Middle frontal gyrus (tissue), 1 donor: ENCODE measurements around the gene ADAMTS15.

ENCODE experiments used
- DNase-seq: peaks from one replicate; pipeline ENCODE4 v3.0.0-alpha.2; 2015; ENCODE audit warnings: low spot score; ENCODE audit errors: extremely low spot score

The ADAMTS15 gene

DNA sequence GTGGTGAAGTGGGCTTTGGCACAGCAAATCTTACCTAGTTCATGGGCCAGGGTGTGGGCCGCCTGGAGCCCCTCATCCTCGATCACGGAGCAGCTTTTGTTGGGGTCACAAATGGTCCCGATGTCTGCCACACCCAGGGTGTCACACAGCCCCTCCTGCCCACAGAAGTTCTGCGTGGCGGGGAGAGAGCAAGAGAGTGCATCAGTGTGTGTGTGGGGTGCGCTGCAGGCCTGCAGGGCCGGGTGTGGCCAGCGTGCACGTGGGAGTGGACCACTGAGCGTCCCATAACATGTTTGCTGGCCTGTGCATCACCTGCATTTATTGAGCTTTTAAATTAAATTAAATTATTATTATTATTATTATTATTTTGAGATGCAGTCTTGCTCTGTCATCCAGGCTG lies 31.5 kb upstream of the ADAMTS15 start:
- DNase-seq = no peak

DNA sequence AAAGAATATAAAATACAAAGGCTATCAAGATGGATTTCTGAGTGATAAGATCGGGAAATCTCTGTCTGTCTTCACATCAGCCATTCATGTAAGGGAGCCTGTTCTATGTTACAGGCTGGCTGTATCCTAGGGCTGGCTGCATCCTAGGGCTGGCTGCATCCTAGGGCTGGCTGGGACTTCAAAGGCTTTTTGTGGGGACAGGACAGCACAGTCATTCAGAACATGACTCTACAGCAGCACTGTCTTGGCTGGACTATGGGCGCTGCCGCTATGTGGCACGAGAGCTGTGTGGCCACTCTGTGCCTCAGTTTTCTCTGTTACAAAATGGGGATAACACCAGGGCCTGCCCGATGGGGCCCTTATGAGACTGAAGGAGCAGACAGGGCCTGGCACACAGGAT lies 30.2 kb upstream of the ADAMTS15 start:
- no peak for DNase-seq

- DNase-seq = no peak
Observed at GRCh38 chr11:130418756-130419155, 29.7 kb upstream of the ADAMTS15 start.

- DNase-seq = no peak
Observed at GRCh38 chr11:130420478-130421198, 27.8 kb upstream of the ADAMTS15 start.

DNA sequence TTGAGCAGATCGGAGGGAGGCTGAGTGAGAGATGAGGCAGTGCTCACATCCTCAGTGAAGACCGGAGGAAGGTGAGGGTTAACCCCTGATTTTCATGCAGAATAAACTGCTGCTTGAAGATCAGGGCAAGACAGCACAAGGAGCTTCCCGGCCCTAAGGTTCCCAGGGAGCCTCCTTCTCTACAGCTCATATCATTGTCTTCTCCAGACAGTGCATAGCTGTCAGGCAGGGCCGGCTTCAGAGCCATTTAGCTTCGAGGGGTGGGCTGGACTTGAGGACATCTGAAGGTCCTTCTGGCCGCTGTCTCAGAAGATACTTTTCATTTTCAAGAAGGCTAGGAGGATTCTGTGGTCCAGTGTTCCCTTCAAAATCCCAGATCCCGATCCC lies 27.3 kb upstream of the ADAMTS15 start:
- DNase-seq = no peak

GRCh38 chr11:130421697-130422096 lies 26.7 kb upstream of the ADAMTS15 start:
- DNase-seq = no peak

GRCh38 chr11:130422251-130422995 lies 26.0 kb upstream of the ADAMTS15 start:
- no peak for DNase-seq

- no peak for DNase-seq
Observed at GRCh38 chr11:130423541-130424142, 24.8 kb upstream of the ADAMTS15 start.

GRCh38 chr11:130424613-130425140 lies 23.8 kb upstream of the ADAMTS15 start:
- DNase-seq = no peak

- no peak for DNase-seq
Observed at GRCh38 chr11:130425156-130425555, 23.3 kb upstream of the ADAMTS15 start.

- DNase-seq = no peak
Observed at GRCh38 chr11:130426223-130426836, 22.1 kb upstream of the ADAMTS15 start.

DNA sequence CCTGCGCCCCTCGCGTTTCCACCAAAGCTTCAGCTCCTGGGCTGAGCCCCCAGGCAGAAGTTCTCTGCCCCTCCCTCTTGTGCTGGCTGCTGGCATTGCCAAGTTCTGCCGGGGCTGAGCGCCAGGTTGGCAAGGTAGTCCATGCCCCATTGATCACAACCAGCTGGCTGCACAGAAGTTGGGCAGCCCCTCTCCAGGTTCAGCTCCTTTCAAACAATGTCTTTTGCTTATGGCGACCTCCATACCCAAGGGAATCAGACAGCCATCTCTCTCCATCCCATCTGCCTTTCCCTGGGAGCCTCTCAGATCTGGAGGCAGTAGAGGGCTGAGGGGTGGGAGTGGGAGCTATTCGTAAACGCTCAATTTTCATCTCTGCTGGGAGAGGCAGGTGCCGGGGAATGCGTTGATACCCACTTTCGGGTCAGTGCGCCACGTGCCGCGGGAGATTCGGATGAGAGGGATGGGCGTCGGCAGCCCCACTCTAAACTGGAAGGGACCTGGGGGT lies 21.6 kb upstream of the ADAMTS15 start:
- no peak for DNase-seq

DNA sequence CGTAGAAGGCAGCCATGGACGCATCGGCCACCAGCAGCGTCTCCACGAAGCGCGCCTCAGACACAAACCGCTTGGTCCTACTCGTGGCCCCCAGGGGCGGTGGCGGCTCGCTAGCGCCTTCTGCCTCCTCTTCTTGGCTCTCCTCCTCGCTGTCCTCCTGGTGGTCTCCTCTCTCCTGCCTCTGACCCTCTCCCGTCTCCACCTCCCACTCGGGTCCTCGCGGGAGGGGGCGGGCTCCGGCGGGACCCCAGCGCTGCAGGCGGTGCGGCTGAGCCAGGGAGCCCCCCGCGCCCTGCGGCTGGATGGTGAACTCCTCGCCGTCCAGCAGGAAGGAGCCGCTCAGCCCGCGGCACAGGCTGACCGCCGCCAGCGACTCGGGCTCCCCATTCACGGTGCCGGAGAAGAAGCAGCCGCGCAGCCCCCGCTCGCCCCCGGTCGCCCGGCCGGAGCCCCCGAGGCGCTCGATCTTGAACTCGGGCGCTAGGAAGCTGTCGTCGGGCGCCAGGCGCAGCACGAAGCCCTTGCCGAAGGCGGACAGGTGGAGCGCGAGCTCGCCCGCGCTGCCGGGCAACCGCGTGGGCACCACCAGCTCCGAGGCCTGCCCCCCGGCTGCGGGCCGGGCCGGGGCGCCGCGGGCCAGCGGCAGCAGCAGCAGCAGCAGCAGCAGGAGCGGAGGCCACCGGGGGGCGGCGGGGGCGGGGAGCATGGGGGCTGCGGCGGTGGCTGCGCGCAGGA lies 20.7 kb upstream of the ADAMTS15 start:
- no peak for DNase-seq

DNA sequence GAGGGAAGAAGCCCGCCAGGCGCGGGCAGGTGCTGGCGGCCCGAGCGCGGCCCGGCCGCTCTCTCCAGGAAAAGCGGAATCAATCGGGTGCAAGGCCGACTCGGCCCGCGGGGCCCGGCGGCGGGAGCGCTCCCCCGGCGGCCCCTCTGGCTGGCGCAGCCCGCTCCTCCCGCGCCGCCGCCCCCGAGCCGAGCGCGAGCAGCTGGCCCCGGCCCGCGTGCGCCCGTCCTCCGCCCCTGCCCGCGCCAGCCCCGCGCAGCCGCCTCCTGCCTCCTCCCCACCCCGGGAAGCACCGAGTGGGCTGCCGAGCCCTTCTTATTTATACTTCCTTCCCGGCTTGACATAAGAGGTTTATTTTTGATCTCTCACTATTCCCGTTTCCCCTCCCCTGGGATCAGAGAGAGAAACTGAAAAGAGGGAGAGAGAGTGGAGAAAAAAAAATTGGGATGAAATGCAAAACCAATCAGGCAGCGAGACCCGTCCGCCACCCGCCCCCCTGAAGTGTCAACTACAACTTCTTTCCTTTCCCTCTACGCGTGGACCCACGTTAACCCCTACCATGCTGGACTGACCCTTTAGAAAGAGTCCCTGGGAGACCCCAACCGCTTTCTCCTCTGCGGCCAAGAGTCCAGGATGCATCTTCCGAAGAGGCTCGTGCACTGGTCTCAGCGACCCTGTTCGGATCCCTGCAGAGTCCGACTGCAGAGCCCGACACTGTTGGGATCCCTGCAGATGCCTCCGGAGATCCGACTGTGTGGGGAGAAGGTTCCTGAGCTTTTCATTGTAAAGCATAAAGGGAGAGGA lies 19.9 kb upstream of the ADAMTS15 start, which contains the start of gene ADAMTS8:
Gene ADAMTS8, minus strand, starts transcription at position 294 of the 804 bp plus-strand sequence. CDS start 323 bp downstream, outside the sequence.
- DNase-seq = no peak

DNA sequence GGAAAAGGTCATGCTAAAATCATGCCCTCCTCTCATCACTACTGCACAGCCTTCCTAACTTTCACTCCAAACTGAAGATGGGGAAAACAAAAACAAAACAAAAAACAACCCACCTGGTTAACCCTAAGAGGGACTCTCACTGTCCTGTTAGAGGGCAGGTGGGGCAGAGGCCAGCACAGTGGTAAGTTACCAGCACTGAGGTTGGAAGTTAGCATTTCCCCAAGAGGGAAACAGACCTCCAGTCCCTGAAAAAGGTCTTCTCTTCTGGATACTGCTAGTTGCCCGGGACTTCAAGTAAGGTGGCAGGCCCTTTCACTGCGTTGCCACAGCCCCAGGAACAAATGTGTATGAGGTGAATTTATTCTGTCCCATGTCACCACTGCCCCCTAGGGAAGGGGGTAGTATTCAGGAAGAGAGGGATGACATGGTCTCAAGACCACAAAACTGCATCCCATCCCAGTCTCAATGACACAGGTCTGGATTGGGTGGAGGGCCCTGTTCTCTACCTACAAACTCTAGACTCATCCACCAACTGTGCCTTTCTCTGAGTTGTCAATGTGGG lies 19.2 kb upstream of the ADAMTS15 start:
- no peak for DNase-seq

DNA sequence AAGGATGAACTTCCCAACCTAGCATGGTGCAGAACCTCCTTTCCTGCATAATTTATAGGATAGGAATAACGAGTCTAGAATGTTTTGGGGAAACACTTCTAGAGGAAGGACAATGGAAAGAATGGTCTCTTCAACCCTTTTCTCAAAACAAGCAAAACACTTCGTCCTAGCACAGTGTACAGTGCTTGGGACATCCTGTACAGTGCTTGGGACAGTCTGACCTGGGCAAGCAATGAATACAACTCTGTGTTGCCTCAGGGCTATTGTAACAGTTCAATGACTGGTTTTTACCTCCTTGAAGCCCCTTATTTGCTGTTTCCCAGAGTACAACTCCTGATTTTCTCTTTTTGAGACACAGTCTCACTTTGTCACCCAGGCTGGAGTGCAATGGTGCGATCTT lies 18.5 kb upstream of the ADAMTS15 start:
- DNase-seq = no peak

DNA sequence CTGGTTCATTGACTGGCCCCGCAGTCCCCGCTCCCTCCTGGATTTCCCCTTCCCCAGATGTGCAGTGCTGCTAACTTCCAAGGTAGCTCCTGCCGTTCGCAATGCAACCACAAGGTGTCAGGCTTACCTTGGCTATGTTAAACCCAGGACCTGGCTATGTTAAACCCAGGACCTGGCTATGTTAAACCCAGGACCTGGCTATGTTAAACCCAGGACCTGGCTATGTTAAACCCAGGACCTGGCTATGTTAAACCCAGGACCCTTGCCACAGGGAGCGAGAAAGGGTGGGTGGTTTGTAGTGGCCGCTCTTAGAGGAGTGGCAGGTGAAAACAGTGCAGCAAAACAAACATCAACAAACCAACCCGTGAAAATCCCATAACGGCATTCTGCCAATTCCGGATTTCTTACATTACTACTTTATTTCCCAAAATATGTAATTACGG lies 17.1 kb upstream of the ADAMTS15 start:
- no peak for DNase-seq

DNA sequence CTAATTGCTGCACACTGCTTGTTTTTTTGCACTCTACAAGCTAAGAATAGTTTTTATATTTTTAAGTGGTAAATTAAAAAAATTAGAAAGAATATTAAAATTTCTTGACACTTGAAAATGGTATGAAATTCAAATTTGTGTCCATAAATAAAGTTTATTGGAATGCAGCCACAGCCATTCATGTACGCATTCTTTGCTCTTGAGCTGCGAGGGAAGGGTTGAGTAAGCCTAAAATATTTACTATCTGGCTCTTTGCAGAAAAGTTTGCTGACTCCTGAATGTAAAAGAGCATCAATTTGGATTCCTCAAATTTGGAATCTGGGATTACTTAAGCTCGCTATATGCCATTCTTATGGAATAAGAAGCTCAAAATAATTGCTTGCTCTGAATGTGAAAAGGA lies 16.6 kb upstream of the ADAMTS15 start:
- DNase-seq = no peak

GRCh38 chr11:130433357-130433756 lies 15.1 kb upstream of the ADAMTS15 start:
- no peak for DNase-seq
